Measurements from ENCODE around the gene ADAMTS9.

Gene ADAMTS9

DNA sequence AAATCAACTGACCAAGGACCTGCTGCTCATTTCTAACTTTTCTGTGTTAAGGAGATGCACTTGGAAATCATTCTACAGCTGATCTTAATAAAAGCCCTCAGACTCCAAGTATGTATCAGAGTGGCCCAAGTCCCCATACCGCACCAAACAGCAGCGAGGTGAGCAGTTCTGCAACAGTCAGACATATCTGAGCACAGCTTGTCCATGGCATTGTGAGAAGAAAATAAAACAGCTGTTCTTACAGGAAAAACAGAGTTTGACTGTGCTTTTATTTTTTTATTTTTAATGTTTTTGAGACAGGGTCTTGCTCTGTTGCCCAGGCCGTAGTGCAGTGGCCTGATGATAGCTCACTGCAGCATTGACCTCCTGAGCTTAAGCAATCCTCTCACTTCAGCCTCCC, 131.8 kb downstream of the ADAMTS9 start:
- Histone ChIP-seq H3K9me3 (ENCODE audit: severe bottlenecking) (no peaks in the 10 kb centered on the region), H3K27ac (no peak overlapping the region), H3K27me3 (ENCODE audit: insufficient read depth, low read depth, severe bottlenecking) (no peaks in the 10 kb centered on the region), H3K36me3 (no peaks in the 10 kb centered on the region), H3K4me3 (ENCODE audit: low read depth, low read length) (no peak overlapping the region)
- DNase-seq: no peak
- TF ChIP-seq, protein P1, sequence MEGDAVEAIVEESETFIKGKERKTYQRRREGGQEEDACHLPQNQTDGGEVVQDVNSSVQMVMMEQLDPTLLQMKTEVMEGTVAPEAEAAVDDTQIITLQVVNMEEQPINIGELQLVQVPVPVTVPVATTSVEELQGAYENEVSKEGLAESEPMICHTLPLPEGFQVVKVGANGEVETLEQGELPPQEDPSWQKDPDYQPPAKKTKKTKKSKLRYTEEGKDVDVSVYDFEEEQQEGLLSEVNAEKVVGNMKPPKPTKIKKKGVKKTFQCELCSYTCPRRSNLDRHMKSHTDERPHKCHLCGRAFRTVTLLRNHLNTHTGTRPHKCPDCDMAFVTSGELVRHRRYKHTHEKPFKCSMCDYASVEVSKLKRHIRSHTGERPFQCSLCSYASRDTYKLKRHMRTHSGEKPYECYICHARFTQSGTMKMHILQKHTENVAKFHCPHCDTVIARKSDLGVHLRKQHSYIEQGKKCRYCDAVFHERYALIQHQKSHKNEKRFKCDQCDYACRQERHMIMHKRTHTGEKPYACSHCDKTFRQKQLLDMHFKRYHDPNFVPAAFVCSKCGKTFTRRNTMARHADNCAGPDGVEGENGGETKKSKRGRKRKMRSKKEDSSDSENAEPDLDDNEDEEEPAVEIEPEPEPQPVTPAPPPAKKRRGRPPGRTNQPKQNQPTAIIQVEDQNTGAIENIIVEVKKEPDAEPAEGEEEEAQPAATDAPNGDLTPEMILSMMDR (IDR thresholded peaks at IDR 0.05; ENCODE audit: low read depth, low read length): no peak

DNA sequence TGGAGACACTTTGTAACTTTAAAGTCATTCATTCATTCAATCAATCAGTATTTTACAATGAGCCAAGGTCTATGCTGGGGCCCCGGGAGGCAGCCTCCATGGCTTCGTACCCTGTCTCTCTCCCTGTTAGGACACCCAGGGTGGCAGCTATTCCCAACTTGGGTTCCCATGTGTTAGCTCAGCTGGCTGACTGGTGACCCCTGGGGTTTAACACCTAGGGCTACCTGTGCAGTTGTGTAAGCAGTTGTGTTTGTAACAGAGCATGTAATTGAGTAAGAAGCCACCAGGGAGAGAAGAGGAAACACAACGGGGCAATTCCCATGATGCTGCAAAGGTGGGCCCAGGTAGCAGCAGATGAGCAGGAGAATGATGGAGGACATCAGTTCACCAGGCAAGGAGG, 132.4 kb downstream of the ADAMTS9 start:
- Histone ChIP-seq H3K4me3 (ENCODE audit: low read depth, low read length) (no peak overlapping the region), H3K27me3 (ENCODE audit: insufficient read depth, low read depth, severe bottlenecking) (no peaks in the 10 kb centered on the region), H3K27ac (no peak overlapping the region), H3K9me3 (ENCODE audit: severe bottlenecking) (no peaks in the 10 kb centered on the region), H3K36me3 (no peaks in the 10 kb centered on the region)
- TF ChIP-seq, protein P1 (IDR thresholded peaks at IDR 0.05; ENCODE audit: low read depth, low read length): no peak
- no peak for DNase-seq

DNA sequence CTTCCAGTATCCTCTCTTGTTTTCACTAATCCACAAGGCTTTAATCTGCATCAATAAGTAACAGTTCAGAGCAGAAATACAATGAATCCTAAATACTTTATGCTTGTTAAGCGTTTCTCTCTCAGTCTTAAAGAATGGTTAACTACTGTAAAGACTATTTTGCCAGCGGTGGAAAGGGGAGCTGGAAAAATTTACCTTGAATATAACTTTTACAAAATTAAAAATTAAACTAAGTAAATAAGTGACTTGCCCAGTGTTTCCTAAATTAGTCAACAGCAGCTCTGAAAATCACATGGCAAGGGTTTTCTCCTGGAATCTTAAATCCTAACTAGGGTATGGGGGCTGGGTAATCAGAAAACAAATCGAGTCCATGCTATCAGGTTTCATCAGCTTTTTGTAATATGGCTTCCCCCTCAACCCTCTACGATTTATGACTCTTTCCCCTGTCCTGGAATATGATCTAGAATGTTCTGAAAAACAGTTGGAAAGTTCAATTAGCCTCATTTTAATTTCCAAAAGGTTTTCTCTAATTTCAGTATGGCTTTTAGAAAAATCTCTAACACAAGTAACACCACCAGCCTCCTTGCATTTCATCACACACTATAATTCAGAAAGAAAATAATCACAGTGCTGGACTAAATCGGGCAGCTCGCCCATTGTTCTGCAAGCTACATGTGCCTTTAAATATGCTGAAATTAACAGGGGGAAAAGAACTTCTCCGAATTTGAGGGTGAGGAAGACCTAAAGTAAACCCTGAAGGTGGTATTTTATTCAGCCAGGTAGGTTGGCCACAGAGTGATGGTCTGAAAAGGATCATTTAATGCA, 133.5 kb downstream of the ADAMTS9 start:
- H3K27me3 ChIP-seq (ENCODE audit: insufficient read depth, low read depth, severe bottlenecking): no peaks in the 10 kb centered on the region

DNA sequence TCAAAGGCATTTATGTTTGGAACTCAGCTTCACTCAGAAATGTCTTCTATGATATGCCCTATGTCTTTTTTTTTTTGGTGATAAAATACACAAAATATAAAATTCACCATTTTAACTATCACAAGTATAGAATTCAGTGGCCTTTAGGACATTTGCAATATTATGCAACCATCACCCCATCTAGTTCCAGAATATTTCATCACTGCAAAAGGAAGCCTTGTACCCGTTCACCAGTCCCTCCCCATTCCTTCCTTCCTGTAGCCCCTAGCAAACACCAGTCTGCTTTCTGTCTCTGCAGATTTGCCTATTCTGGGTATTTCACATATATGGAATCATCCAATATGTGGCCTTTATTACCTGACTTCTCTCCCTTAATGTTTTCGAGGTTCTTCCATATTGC, 134.8 kb downstream of the ADAMTS9 start:
- TF ChIP-seq, protein P1 (IDR thresholded peaks at IDR 0.05; ENCODE audit: low read depth, low read length): no peak
- H3K27ac ChIP-seq: no peak overlapping the region
- H3K4me3 ChIP-seq (ENCODE audit: low read depth, low read length): no peak overlapping the region
- no peak for DNase-seq
- no peaks in the 10 kb centered on the region for H3K27me3 ChIP-seq (ENCODE audit: insufficient read depth, low read depth, severe bottlenecking)
- H3K9me3 ChIP-seq (ENCODE audit: severe bottlenecking): no peaks in the 10 kb centered on the region
- H3K36me3 ChIP-seq: no peaks in the 10 kb centered on the region

More for the DNA sequence above, 133.5 kb downstream of the ADAMTS9 start:
- no peaks in the 10 kb centered on the region for H3K9me3 ChIP-seq (ENCODE audit: severe bottlenecking)
- TF ChIP-seq, protein P1 (IDR thresholded peaks at IDR 0.05; ENCODE audit: low read depth, low read length): no peak
- DNase-seq: no peak
- no peak overlapping the region for H3K4me3 ChIP-seq (ENCODE audit: low read depth, low read length)
- H3K36me3 ChIP-seq: no peaks in the 10 kb centered on the region
- no peak overlapping the region for H3K27ac ChIP-seq

DNA sequence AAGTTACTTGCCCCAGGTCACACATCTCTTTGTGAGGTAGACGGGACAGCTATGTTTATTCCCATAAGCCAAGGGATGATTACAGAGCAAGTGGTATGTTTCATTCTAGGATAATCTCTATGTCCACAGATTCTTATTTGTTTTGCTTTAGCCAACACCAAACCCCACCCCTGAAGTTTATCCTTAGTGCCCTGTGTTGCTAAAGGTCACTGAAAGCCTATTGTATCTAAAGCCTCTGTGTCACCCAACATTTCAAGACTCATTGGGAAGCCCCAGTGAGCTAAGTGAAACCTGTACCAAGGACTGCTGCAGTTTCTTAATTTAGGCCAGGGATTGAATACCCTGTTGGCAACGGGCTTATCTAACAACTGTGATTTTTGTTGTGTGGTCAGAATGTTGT, 135.6 kb downstream of the ADAMTS9 start:
- DNase-seq: no peak
- Histone ChIP-seq H3K27me3 (ENCODE audit: insufficient read depth, low read depth, severe bottlenecking) (no peaks in the 10 kb centered on the region), H3K4me3 (ENCODE audit: low read depth, low read length) (no peak overlapping the region), H3K9me3 (ENCODE audit: severe bottlenecking) (no peaks in the 10 kb centered on the region), H3K36me3 (no peaks in the 10 kb centered on the region), H3K27ac (no peak overlapping the region)
- TF ChIP-seq, protein P1 (IDR thresholded peaks at IDR 0.05; ENCODE audit: low read depth, low read length): no peak

DNA sequence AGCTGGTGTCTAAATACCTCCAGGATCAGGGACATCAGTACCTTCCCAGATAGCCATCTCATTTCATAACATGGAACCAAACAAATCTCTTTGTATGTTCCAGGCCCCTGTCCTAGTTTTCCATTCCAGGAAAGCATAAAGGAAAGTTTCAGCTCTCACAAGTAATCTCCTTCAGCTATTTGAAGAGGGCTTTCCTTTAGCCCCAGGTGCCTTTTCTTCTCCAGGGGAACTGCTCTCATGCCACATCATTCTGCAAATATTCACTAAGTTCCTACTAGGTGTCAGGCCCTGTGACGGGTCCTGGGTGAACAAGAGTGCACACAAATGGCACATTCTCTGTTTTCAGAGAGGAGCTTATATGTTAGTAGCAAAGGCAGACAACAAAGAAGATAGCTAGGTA, 136.1 kb downstream of the ADAMTS9 start:
- TF ChIP-seq, protein P1 (IDR thresholded peaks at IDR 0.05; ENCODE audit: low read depth, low read length): no peak
- no peak overlapping the region for H3K27ac ChIP-seq

More for the DNA sequence above, 136.1 kb downstream of the ADAMTS9 start:
- Histone ChIP-seq H3K4me3 (ENCODE audit: low read depth, low read length) (no peak overlapping the region), H3K9me3 (ENCODE audit: severe bottlenecking) (no peaks in the 10 kb centered on the region), H3K27me3 (ENCODE audit: insufficient read depth, low read depth, severe bottlenecking) (no peaks in the 10 kb centered on the region), H3K36me3 (no peaks in the 10 kb centered on the region)
- DNase-seq: no peak
